ENCODE data around the gene KRT9. TPM values are rescaled to one million over a fixed set of nuclear protein-coding genes. Genes with fewer than 3 reads are reported as not detected.
"Not testable (repeated sequence)": the region's sequence is repeated elsewhere in the genome, so short reads cannot be mapped to it uniquely, and the experiment has no call there.

KRT9 gene
- total RNA-seq, 1 donor from 2014 or later, result not detected

- DNase-seq (ENCODE audit: low spot score), result no peak
Observed at GRCh38 chr17:41545829-41546410, 25.9 kb downstream of the KRT9 start.

GRCh38 chr17:41544935-41545334 lies 26.9 kb downstream of the KRT9 start:
- DNase-seq (ENCODE audit: low spot score), result no peak

GRCh38 chr17:41544491-41544892 lies 27.4 kb downstream of the KRT9 start:
- peak; percentile 72 for DNase-seq (ENCODE audit: low spot score)

- not testable (repeated sequence) for DNase-seq (ENCODE audit: low spot score)
Observed at GRCh38 chr17:41542786-41543185, 29.1 kb downstream of the KRT9 start.

- no peak for DNase-seq (ENCODE audit: low spot score)
Observed at GRCh38 chr17:41542357-41542756, 29.5 kb downstream of the KRT9 start.

GRCh38 chr17:41540921-41541625 lies 30.8 kb downstream of the KRT9 start:
- DNase-seq (ENCODE audit: low spot score), result no peak

GRCh38 chr17:41539979-41540701 lies 31.7 kb downstream of the KRT9 start:
- DNase-seq (ENCODE audit: low spot score), result no peak

- no peak for DNase-seq (ENCODE audit: low spot score)
Observed at GRCh38 chr17:41539071-41539492, 32.8 kb downstream of the KRT9 start.

GRCh38 chr17:41538565-41538991 lies 33.3 kb downstream of the KRT9 start:
- DNase-seq (ENCODE audit: low spot score), result no peak

- no peak for DNase-seq (ENCODE audit: low spot score)
Observed at GRCh38 chr17:41537990-41538389, 33.9 kb downstream of the KRT9 start.

GRCh38 chr17:41537614-41537954 lies 34.3 kb downstream of the KRT9 start:
- no peak for DNase-seq (ENCODE audit: low spot score)

GRCh38 chr17:41536741-41537613 lies 34.9 kb downstream of the KRT9 start:
- DNase-seq (ENCODE audit: low spot score), result no peak

GRCh38 chr17:41535764-41536481 lies 35.9 kb downstream of the KRT9 start:
- DNase-seq (ENCODE audit: low spot score), result peak; percentile 81

GRCh38 chr17:41534899-41535546 lies 36.8 kb downstream of the KRT9 start:
- no peak for DNase-seq (ENCODE audit: low spot score)

GRCh38 chr17:41533613-41534012 lies 38.2 kb downstream of the KRT9 start:
- no peak for DNase-seq (ENCODE audit: low spot score)

GRCh38 chr17:41532947-41533570 lies 38.8 kb downstream of the KRT9 start:
- peak; percentile 53 for DNase-seq (ENCODE audit: low spot score)

GRCh38 chr17:41531993-41532392 lies 39.9 kb downstream of the KRT9 start:
- DNase-seq (ENCODE audit: low spot score), result no peak

GRCh38 chr17:41530062-41531048 lies 41.5 kb downstream of the KRT9 start:
- DNase-seq (ENCODE audit: low spot score), result peak; percentile 60

GRCh38 chr17:41529491-41529915 lies 42.4 kb downstream of the KRT9 start:
- no peak for DNase-seq (ENCODE audit: low spot score)
